HL-60/S4 treated with retinoic acid at 250 ng/mL for 4 days and 3 days (cell line): ENCODE results near the gene NAV3.
"Not testable (repeated sequence)": the region's sequence is repeated elsewhere in the genome, so short reads cannot be mapped to it uniquely, and the experiment has no call there.

Experiments used
- in situ Hi-C: fragments of 300-500 bp; cut with MboI; formaldehyde crosslinking; loops from 2 replicates; pipeline ENCODE4 v1.7.0; 2022; ENCODE audit warnings: low sequenced_read_pairs

Gene NAV3

GRCh38 chr12:78101113-78101876 lies 270.6 kb downstream of the NAV3 start:
- in situ Hi-C loops: no loop called here

DNA sequence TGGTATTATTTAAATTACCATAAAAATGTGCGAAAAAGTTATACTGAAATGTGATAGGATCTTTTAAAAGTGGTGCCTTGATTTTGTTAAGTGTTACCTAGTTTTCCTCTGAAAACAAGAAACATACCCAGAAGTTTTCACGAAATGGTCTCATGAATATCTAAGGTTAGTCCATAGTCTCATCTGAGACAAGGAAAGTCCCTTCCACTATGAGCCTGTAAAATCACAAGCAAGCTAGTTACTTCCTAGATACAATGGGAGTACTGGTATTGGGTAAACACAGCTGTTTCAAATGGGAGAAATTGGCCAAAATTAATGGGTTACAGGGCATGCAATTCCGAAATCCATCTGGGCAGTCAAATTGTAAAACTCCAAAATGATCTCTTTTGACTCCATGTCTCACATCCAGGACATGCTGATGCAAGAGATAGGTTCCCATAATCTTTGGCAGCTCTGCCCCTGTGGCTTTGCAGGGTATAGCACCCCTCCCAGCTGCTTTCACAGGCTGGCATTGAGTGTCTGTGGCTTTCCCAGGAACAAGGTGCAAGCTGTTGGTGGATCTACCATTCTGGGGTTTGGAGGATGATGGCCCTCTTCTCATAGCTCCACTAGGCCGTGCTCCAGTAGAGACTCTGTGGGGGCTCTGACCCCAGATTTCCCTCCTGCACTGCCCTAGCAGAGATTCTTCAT lies 271.4 kb downstream of the NAV3 start:
- in situ Hi-C loops: no loop called here

DNA sequence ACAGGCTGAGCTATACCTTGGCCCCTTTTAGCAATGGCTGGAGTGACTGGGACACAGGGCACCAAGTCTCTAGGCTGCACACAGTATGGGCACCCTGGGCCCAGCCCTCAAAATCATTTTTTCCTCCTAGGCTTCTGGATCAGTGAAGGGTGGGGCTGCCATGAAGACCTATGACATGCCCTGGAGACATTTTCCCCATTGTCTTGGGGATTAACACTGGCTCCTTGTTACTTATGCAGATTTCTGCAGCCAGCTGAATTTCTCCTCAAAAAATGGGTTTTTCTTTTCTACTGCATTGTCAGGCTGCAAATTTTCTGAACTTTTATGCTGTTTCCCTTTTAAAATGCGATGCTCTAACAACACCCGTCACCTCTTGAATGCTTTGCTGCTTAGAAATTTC lies 272.1 kb downstream of the NAV3 start:
- in situ Hi-C loops: not testable (repeated sequence)

GRCh38 chr12:78115889-78116288 lies 285.2 kb downstream of the NAV3 start:
- in situ Hi-C loops: no loop called here

DNA sequence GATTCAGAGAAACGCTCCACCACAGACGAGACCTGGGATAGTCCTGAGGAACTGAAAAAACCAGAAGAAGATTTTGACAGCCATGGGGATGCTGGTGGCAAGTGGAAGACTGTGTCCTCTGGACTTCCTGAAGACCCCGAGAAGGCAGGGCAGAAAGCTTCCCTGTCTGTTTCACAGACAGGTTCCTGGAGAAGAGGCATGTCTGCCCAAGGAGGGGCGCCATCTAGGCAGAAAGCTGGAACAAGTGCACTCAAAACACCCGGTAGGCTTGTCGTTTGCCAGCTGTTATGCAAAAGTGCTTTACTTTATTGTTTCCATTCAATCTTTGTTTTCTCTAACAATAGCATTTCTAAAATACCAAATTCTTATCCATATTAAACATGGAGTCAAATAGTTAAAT lies 287.3 kb downstream of the NAV3 start:
- in situ Hi-C loops: no loop called here

DNA sequence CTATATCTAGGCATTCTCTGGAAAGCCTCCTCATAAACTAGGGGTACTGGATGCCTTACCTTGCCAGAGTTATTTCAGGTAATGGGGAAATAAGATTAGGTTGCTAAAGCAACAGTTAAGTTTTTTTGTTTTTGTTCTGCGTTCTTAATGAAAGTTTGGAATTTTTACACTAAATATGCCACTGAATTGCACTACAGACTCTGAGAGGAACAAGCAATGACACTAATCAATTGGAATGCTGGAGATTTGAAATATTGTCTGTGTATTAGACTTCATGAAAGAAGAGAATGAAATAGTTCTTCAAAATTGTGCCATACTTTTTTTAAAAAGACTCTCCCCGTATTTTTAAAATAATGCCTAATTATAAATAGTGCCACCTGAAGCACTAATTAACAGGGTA lies 287.8 kb downstream of the NAV3 start:
- in situ Hi-C loops: no loop called here

DNA sequence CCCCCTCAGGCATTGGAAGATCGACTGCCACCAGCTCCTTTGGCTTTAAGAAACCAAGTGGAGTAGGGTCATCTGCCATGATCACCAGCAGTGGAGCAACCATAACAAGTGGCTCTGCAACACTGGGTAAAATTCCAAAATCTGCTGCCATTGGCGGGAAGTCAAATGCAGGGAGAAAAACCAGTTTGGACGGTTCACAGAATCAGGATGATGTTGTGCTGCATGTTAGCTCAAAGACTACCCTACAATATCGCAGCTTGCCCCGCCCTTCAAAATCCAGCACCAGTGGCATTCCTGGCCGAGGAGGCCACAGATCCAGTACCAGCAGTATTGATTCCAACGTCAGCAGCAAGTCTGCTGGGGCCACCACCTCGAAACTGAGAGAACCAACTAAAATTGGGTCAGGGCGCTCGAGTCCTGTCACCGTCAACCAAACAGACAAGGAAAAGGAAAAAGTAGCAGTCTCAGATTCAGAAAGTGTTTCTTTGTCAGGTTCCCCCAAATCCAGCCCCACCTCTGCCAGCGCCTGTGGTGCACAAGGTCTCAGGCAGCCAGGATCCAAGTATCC lies 288.7 kb downstream of the NAV3 start:
- in situ Hi-C loops: no loop called here

DNA sequence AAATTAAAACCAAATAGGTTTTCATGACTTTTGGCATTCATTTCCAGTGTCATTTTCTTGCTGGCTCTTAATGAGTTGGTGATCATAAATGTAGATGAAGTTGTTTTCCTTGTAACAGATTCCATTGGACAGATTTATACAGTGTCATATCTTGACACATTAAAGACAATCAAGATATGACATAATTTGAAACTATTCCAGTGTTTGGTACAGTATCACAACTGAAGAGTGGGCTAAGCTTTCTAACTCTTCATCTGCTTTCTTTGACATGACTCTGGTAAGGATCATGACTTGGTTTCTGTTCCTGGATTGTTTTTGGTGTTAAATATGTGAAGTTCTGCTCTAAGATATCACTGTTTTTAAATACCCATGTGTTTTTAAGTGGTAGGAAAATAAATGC lies 289.6 kb downstream of the NAV3 start:
- in situ Hi-C loops: no loop called here

GRCh38 chr12:78120866-78121560 lies 290.3 kb downstream of the NAV3 start:
- in situ Hi-C loops: no loop called here

- in situ Hi-C loops: no loop called here
Observed at GRCh38 chr12:78121969-78122610, 291.4 kb downstream of the NAV3 start.

GRCh38 chr12:78128211-78128610 lies 297.5 kb downstream of the NAV3 start:
- in situ Hi-C loops: no loop called here

GRCh38 chr12:78143717-78144116 lies 313.0 kb downstream of the NAV3 start:
- in situ Hi-C loops: no loop called here

DNA sequence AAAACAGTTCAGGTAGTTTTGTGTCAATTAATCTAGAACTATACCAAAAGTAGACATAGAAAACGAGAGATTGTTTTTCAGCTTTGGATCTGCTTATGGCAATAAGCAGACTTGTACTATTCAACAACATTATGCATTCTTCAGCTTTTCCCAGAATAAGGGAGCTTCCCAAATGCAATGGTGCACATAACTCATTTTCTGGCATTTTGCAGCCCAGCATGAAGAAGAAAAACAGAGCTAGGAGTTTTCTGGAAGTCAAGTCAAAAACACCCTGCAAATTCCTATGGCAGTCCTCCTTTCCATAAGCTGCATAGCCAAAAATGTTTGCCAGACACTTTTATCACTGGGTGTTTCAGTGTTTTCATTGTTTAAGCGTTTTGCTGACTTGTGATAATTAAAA lies 314.7 kb downstream of the NAV3 start:
- in situ Hi-C loops: no loop called here

DNA sequence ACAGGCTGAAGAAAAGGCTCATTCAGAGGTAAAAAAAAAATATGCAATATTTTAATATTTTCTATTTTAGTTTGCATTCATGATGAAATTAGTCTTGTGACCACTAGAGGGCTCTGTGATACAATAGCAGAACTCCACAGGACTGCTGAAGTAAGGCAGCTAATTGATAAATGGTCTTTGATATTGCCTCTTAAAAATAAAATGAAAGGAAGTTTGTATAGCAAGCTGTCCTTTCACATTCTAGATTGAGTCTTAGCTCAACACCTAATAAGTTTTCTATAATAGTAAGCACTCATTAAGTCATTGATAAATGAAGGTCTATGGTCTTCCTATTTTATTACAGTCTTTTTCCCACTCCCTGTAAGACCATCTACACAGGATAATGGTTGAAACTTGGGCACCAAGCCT lies 315.7 kb downstream of the NAV3 start:
- in situ Hi-C loops: no loop called here

GRCh38 chr12:78149459-78149858 lies 318.8 kb downstream of the NAV3 start:
- in situ Hi-C loops: no loop called here

GRCh38 chr12:78155546-78155945 lies 324.9 kb downstream of the NAV3 start:
- in situ Hi-C loops: no loop called here

- in situ Hi-C loops: no loop called here
Observed at GRCh38 chr12:78156751-78157150, 326.1 kb downstream of the NAV3 start.

DNA sequence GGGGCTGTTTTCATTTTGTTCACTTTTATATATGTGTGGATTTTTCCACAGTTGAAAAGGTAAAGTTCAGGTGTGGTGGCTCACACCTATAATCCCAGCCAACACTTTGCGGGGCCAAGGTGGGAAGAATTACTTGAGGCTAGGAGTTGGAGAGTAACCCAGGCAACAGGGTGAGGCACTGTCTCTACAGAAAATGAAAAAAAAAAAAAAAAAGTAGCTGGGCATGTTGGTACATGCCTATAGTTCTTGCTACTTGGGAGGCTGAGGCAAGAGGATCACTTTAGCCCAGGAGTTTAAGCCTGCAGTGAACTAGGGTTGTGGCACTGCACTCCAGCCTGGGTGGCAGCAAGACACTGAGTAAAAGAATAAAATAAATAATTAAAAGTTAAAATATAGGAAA lies 326.5 kb downstream of the NAV3 start:
- in situ Hi-C loops: no loop called here

- in situ Hi-C loops: no loop called here
Observed at GRCh38 chr12:78164154-78164553, 333.5 kb downstream of the NAV3 start.

DNA sequence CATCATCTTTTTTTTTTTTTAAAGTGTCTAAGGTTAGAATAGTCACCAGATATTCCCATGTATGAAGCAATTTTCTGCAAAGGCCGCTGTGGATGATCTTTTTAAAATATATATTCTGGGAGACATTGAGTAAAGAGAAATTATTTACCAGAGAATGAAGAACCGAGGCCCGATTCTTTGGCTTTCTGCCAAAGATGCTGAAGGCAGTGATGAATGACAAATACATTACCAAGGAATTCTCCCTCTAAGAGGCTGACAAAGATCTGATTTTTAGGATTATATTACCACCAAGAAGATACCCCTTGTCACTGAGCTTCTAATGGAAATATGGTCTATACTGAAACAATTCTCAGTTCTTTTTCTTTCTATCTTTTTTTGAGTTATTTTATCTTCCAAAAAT lies 336.8 kb downstream of the NAV3 start:
- in situ Hi-C loops: no loop called here

GRCh38 chr12:78171061-78171460 lies 340.4 kb downstream of the NAV3 start:
- in situ Hi-C loops: no loop called here
